Mucosa of descending colon (tissue), 3 donors: ENCODE data around the gene PCNA. TPM values are rescaled to one million over a fixed set of nuclear protein-coding genes. Genes with fewer than 3 reads are reported as not detected.
A peak's percentile ranks its signal among the peaks of the same experiment; 100 is the strongest.

Experiments used
- ATAC-seq: fragments of 200-7000 bp; cut with Tn5 transposase; one replicate; pipeline ENCODE4 v1.9.1; 2020; ENCODE audit warnings: mild to moderate bottlenecking, moderate library complexity
- DNase-seq, 3 donors: peaks; one replicate each; pipeline ENCODE4 v3.0.0-alpha.2; 2020
- H3K36me3 ChIP-seq: fragments of 200-600 bp; one replicate; pipeline ENCODE4 v1.8.0; 2021; ENCODE audit warnings: low read depth, mild to moderate bottlenecking
- H3K4me1 ChIP-seq: fragments of 200-600 bp; one replicate; pipeline ENCODE4 v1.8.0; 2021; ENCODE audit warnings: low read depth, mild to moderate bottlenecking
- H3K4me3 ChIP-seq: fragments of 200-600 bp; one replicate; pipeline ENCODE4 v1.8.0; 2021; ENCODE audit warnings: mild to moderate bottlenecking
- H3K9me3 ChIP-seq: fragments of 200-600 bp; one replicate; pipeline ENCODE4 v1.8.0; 2021; ENCODE audit warnings: mild to moderate bottlenecking
- intact Hi-C, 2 donors: fragments of 100-400 bp; cut with DNase I in 1 of 2; cut with micrococcal nuclease in 1 of 2; formaldehyde crosslinking; loops; one replicate each; pipeline versions ENCODE4 v1.11.0 to v1.11.1; 2022; cut with DNase I, micrococcal nuclease
- total RNA-seq, 3 donors: library from RNA; stranded (reverse); fragmentation: NEBNext Ultra II Directional in 2 of 3; extraction: Animal tissue kit (Norgen Biotek cat#: 25700) in 2 of 3; gene quantifications; one replicate each; pipeline versions ENCODE4 v1.2.1 to v1.2.4, GENCODE V29; 2021 to 2023
- TF ChIP-seq, protein P1 (sequence below): fragments of 200-600 bp; IDR thresholded peaks from one replicate; pipeline ENCODE4 v1.8.0; 2022; ENCODE audit warnings: antibody characterized with exemption, mild to moderate bottlenecking
- donor health status: DM: no; HTN: no; CAD: no; lungs with moderate emphysema.
- donor health status: DM: no; HTN: no; CAD: no.
- donor health status: DM: no; HTN: yes; CAD: no.

Gene PCNA
- total RNA-seq, 3 donors from 2014 or later: 43.4 to 91.1 (median 48.7) TPM

GRCh38 chr20:5153612-5154542 lies 34.1 kb upstream of the PCNA start:
- no peak for DNase-seq
- H3K9me3 ChIP-seq: no peaks in the 10 kb centered on the region
- no peak overlapping the region for H3K4me3 ChIP-seq
- intact Hi-C loops: no loop called here
- no peak for ATAC-seq
- H3K4me1 ChIP-seq: peaks cover 34% of the 10 kb centered on the region
- no peaks in the 10 kb centered on the region for H3K36me3 ChIP-seq
- TF ChIP-seq, protein P1, sequence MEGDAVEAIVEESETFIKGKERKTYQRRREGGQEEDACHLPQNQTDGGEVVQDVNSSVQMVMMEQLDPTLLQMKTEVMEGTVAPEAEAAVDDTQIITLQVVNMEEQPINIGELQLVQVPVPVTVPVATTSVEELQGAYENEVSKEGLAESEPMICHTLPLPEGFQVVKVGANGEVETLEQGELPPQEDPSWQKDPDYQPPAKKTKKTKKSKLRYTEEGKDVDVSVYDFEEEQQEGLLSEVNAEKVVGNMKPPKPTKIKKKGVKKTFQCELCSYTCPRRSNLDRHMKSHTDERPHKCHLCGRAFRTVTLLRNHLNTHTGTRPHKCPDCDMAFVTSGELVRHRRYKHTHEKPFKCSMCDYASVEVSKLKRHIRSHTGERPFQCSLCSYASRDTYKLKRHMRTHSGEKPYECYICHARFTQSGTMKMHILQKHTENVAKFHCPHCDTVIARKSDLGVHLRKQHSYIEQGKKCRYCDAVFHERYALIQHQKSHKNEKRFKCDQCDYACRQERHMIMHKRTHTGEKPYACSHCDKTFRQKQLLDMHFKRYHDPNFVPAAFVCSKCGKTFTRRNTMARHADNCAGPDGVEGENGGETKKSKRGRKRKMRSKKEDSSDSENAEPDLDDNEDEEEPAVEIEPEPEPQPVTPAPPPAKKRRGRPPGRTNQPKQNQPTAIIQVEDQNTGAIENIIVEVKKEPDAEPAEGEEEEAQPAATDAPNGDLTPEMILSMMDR: no peak

- DNase-seq (no peak), ATAC-seq (no peak)
- Histone ChIP-seq H3K9me3 (no peaks in the 10 kb centered on the region), H3K4me1 (peaks cover 35% of the 10 kb centered on the region), H3K4me3 (no peak overlapping the region), H3K36me3 (no peaks in the 10 kb centered on the region)
- TF ChIP-seq, protein P1: no peak
- intact Hi-C loops: no loop called here
Observed at GRCh38 chr20:5153152-5153467, 33.4 kb upstream of the PCNA start.

DNA sequence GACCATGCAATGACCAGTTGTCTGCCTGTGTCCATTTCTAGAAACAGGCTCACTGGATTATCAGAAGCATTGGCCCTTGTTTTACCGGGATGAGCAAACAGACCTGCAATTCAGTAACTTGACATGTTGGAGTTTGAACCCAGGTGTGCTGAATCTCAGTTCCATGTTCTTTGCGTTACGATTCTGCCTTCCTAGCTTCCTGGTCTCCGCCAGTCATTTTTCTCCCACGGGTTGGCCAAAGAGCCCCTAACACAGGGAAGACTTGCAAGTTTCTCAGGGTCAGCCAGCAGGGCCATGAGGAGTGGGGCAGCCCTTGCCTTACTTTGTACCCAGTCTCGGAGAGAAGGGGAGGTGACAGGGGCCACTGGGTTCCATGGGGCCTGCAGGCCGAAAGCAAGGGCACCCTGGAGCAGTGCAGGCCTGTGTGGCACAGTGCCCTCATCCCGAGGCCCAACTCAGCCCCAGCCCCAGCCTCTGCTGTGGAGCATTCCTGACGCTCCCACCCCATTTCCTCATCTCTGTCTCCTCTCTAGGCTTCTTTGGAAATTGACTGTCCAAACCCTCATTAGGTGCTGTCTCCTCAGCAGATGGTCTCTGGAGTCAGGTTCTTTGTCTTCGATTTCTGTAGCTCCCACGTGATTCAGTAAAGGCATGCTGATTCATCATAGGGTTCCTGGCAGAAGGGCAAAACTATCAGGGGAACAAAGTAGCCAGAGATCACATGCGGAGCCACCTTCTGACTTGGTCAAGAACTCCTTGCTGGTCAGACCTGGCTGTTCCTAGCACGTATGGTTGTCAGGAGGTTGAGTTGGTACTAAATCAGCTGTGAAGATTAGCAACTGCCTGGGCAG lies 30.7 kb upstream of the PCNA start:
- Histone ChIP-seq H3K9me3 (no peaks in the 10 kb centered on the region), H3K4me3 (no peak overlapping the region), H3K4me1 (peaks cover 39% of the 10 kb centered on the region), H3K36me3 (no peaks in the 10 kb centered on the region)
- ATAC-seq: peak; percentile 84
- peak in 1 of 3 donors; percentile 31 for DNase-seq
- TF ChIP-seq, protein P1: no peak
- intact Hi-C loops: no loop called here

- intact Hi-C loops: no loop called here
- Histone ChIP-seq H3K36me3 (no peaks in the 10 kb centered on the region), H3K9me3 (no peaks in the 10 kb centered on the region), H3K4me1 (peaks cover 36% of the 10 kb centered on the region), H3K4me3 (no peak overlapping the region)
- ATAC-seq: no peak
- DNase-seq: no peak
- TF ChIP-seq, protein P1: no peak
Observed at GRCh38 chr20:5149892-5150225, 30.1 kb upstream of the PCNA start.

DNA sequence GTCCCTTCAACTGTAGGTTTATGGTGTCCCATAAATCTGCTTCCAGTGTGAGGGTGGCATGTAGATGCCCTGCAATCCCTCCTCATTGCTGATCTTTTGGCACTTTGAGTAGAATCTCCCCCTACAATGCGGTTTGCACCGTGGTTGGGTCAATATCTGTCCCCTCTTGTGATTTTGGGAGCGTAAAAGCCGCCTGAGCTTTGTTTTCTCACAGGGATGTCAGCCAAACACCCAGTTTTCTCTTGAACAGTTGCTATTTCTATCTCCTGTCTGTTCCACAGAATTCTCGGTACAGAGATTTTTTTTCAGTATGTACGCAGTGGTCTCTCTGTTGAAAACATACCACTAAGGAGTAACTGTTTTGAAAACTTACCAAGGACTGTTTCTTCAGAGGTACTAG lies 28.8 kb upstream of the PCNA start:
- ATAC-seq: no peak

More for the DNA sequence above, 28.8 kb upstream of the PCNA start:
- intact Hi-C loops: no loop called here
- DNase-seq: no peak
- Histone ChIP-seq H3K36me3 (no peaks in the 10 kb centered on the region), H3K4me3 (no peak overlapping the region), H3K9me3 (no peaks in the 10 kb centered on the region), H3K4me1 (peaks cover 32% of the 10 kb centered on the region)
- TF ChIP-seq, protein P1: no peak
